Parathyroid adenoma (tissue), 2 donors: Measurements from ENCODE around the gene PDCD4.
A peak's percentile ranks its signal among the peaks of the same experiment; 100 is the strongest.

Source experiments
- H2AFZ ChIP-seq: fragments of 300-600 bp; sonication (generic); one replicate; pipeline ENCODE4 v1.7.0; 2017; ENCODE audit warnings: antibody characterized with exemption, mild to moderate bottlenecking
- H3K27ac ChIP-seq: fragments of 300-600 bp; sonication (generic); one replicate; pipeline ENCODE4 v1.7.0; 2017
- H3K27me3 ChIP-seq: fragments of 300-600 bp; sonication (generic); one replicate; pipeline ENCODE4 v1.7.0; 2017; ENCODE audit warnings: low read length; ENCODE audit not compliant: control insufficient read depth, insufficient read depth
- H3K36me3 ChIP-seq: fragments of 300-600 bp; sonication (generic); one replicate; pipeline ENCODE4 v1.7.0; 2017; ENCODE audit warnings: low read length; ENCODE audit not compliant: control insufficient read depth, insufficient read depth
- H3K4me1 ChIP-seq: fragments of 300-600 bp; sonication (generic); one replicate; pipeline ENCODE4 v1.7.0; 2017; ENCODE audit warnings: control low read depth
- H3K4me2 ChIP-seq: fragments of 300-600 bp; sonication (generic); one replicate; pipeline ENCODE4 v1.7.0; 2017; ENCODE audit warnings: low read length
- H3K4me3 ChIP-seq: fragments of 300-600 bp; sonication (generic); one replicate; pipeline ENCODE4 v1.7.0; 2017; ENCODE audit warnings: low read depth, low read length
- H3K79me2 ChIP-seq: fragments of 300-600 bp; sonication (generic); one replicate; pipeline ENCODE4 v1.7.0; 2017; ENCODE audit warnings: control low read depth
- H3K9ac ChIP-seq: fragments of 300-600 bp; sonication (generic); one replicate; pipeline ENCODE4 v1.7.0; 2017; ENCODE audit warnings: mild to moderate bottlenecking
- H3K9me3 ChIP-seq: fragments of 300-600 bp; sonication (generic); one replicate; pipeline ENCODE4 v1.7.0; 2017; ENCODE audit warnings: low read length; ENCODE audit not compliant: control insufficient read depth
- TF ChIP-seq, protein P1 (sequence below): fragments of 300-600 bp; sonication (generic); IDR thresholded peaks from one replicate; pipeline ENCODE4 v1.7.0; 2017; ENCODE audit warnings: antibody characterized with exemption, mild to moderate bottlenecking
- donor health status: primary hyperparathyroidism.

The PDCD4 gene

DNA sequence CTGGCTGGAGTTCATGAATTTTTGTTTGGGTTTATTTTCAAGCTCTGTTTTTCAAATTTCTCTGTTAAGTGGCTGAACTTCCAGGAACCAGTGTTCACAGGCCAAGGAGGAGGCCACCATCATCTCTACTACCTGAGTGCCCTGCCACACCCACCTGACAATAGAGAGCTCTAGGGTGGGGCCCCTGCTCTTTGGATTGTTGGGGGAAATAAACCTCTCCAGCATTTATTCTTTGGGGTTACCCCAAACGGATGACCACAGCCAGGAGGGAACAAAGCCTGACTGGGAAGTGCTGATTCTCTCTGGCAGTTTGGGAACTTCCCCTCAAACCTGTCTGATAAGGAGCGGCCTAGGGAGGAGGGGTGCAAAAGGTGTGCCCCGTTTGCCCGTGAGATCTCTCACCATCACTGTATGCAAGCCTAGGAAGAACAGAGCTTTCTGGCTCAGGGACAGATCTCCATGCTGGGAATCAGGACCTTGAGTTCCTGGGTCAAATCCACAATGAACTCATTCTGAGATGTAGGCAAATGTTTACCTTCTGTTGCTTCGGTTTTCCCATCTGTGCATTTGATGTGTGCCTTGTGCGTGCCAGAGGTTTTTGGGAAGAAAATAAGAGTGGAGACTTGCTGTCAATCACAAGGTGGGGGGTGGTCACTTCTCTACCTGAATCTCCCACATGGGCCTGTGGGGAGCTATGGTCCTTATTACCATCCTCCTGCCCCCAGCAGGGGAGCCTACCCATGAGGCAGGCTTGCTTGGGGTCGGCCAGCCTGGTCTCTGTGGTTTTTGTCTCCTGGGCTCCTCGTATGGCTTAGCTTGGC, 27.7 kb upstream of the PDCD4 start:
- Histone ChIP-seq H3K9ac (no peak overlapping the region), H2AFZ (peak overlapping the region; percentile 34), H3K27ac (peak overlapping the region; percentile 25), H3K4me2 (no peak overlapping the region), H3K9me3 (no peaks in the 10 kb centered on the region), H3K27me3 (no peaks in the 10 kb centered on the region), H3K79me2 (no peaks in the 10 kb centered on the region), H3K36me3 (no peaks in the 10 kb centered on the region), H3K4me3 (no peak overlapping the region), H3K4me1 (peaks cover 39% of the 10 kb centered on the region)
- TF ChIP-seq, protein P1, sequence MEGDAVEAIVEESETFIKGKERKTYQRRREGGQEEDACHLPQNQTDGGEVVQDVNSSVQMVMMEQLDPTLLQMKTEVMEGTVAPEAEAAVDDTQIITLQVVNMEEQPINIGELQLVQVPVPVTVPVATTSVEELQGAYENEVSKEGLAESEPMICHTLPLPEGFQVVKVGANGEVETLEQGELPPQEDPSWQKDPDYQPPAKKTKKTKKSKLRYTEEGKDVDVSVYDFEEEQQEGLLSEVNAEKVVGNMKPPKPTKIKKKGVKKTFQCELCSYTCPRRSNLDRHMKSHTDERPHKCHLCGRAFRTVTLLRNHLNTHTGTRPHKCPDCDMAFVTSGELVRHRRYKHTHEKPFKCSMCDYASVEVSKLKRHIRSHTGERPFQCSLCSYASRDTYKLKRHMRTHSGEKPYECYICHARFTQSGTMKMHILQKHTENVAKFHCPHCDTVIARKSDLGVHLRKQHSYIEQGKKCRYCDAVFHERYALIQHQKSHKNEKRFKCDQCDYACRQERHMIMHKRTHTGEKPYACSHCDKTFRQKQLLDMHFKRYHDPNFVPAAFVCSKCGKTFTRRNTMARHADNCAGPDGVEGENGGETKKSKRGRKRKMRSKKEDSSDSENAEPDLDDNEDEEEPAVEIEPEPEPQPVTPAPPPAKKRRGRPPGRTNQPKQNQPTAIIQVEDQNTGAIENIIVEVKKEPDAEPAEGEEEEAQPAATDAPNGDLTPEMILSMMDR = no peak

DNA sequence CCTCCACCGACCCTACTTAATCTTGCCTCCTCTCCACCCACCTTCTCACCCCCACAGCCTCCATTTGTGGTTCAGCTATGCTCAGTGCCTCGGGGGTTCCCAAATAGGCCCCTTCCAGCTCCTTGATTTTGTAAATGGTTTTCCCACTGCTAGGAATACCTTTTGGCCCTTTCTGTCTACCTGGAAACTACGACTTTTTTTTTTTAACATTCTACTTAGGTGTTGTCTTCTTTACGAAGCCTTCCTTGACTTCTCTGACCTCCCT, 27.2 kb upstream of the PDCD4 start:
- Histone ChIP-seq H2AFZ (no peak overlapping the region), H3K4me1 (peaks cover 37% of the 10 kb centered on the region), H3K27ac (no peak overlapping the region), H3K4me2 (no peak overlapping the region), H3K27me3 (no peaks in the 10 kb centered on the region), H3K36me3 (no peaks in the 10 kb centered on the region), H3K9me3 (no peaks in the 10 kb centered on the region), H3K79me2 (no peaks in the 10 kb centered on the region), H3K4me3 (no peak overlapping the region), H3K9ac (no peak overlapping the region)
- TF ChIP-seq, protein P1 = no peak

DNA sequence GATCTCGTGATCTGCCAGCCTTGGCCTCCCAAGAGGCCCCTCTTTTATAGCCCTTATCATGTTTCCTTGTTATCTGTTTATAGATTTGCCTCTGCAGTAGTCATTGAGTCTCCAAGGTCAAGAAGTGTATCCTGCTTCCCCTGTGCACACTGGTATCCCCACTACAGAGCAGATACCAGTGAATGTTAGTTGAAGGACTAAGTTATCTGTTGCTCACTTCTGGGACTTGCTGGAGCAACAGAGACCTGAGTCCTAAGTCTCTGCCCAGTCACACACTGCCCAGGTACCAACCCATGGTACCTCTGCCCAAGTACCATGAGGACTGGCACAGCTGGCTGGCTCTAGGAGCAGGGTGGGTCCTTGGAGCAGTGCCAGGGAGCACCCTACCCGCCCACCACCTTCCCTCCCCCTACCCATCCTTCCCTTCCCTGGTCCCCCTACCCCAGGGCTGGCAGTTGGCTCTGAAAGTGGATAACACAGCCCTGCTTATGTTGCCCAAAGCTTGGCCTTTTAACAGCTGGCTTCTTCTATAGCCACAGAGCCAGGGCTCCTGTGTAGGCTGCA, 26.5 kb upstream of the PDCD4 start:
- H3K27ac ChIP-seq = peak overlapping the region; percentile 47
- no peak overlapping the region for H3K4me2 ChIP-seq
- no peaks in the 10 kb centered on the region for H3K79me2 ChIP-seq
- peaks cover 35% of the 10 kb centered on the region for H3K4me1 ChIP-seq
- no peaks in the 10 kb centered on the region for H3K9me3 ChIP-seq
- no peaks in the 10 kb centered on the region for H3K36me3 ChIP-seq
- H2AFZ ChIP-seq = peak overlapping the region; percentile 59
- no peaks in the 10 kb centered on the region for H3K27me3 ChIP-seq
- TF ChIP-seq, protein P1 = no peak
- H3K9ac ChIP-seq = no peak overlapping the region
- H3K4me3 ChIP-seq = no peak overlapping the region

DNA sequence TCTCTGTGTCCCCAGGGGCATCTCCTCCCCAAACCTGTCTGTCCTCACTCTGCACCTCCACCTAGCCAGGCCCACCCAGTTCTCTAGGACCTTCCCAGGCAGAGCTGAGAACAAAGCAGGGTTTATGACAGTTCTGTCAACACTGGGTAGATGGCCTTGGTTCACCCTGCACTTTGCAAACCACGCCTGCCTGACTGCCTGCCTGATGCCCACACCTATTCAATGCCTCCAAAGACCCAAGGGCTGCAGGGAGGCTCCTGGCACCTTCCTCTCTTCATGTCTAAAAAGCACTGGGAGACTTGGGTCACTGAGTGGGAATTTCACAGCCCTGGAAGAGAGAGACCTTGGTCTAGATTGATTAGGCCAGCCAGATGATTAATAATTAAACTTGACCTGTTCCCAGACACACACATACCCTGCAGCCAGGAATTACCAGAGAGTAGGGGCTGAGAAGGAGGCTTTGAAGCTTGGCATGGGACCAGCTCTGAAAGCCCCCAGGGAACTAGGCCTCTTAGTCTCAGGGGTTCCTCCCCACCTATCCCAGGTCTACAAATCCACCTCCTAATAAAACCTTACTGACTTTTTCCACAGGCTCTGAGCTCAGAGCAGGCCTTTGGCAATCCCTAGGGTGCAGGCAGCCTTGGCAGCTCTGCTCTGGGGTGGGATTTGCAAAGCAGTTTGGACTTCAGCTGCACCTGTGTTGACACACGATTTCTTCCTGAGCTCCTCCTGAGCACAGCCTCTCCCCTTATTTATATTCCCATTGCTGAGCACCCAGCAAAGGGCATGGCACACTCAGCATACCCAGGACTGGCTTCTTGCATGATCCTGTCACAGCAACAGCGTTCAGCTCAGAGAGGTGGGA, 25.7 kb upstream of the PDCD4 start:
- Histone ChIP-seq H3K9ac (no peak overlapping the region), H3K9me3 (no peaks in the 10 kb centered on the region), H3K27me3 (no peaks in the 10 kb centered on the region), H3K79me2 (no peaks in the 10 kb centered on the region), H3K4me1 (peaks cover 35% of the 10 kb centered on the region), H2AFZ (peak overlapping the region; percentile 59), H3K27ac (peak overlapping the region; percentile 47), H3K4me2 (no peak overlapping the region), H3K4me3 (no peak overlapping the region), H3K36me3 (no peaks in the 10 kb centered on the region)
- TF ChIP-seq, protein P1 = no peak
